AG08396 (cell line): ENCODE data around the gene UBE4B.
"Not testable (repeated sequence)": the region's sequence is repeated elsewhere in the genome, so short reads cannot be mapped to it uniquely, and the experiment has no call there.

Experiments
- DNase-seq: peaks from one replicate; pipeline ENCODE4 v3.0.0; 2012; ENCODE audit warnings: low spot score, mixed read lengths

UBE4B gene

DNA sequence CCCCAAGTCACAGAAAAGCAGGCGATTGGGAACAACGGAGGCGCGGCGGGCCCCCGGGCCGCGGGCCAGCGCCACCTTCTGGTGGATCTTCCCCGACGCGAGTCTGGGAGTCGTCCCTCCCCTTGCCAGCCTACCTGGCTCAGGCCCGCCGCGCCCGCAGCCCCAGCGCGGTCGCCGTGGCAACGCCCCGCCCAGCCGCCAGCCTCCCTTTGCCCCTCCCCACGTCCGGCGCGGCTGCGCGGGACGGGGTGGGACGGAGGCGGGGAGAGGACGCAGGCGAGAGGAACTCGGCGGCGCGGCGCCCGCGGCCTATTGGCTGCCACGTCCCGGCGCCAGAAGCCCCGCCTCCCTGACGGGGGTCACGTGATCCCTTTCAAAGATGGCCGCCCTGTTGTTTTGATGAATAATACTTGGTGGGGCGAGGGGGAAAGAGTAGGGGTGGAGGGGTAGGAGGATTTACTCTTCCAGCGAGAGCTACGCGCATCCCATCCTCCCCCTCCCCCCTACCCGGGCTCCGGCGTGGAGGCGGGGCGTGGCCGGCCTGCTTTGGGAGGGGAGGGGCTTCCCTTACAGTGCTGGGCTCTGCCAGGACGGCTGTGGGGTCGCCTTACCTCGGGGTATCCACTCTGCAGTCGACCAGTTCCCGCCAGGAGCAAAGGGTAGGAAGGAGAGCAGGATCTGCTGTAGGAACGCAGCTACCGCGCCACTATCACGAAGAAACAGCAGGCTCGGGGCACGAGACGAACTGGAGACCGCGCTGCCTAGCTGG, at the start of gene UBE4B:
Gene UBE4B (plus strand): TSS at position 369 of the 769 bp plus-strand sequence. CDS start 713 bp downstream, outside the sequence.
- DNase-seq, result peak; percentile 99

DNA sequence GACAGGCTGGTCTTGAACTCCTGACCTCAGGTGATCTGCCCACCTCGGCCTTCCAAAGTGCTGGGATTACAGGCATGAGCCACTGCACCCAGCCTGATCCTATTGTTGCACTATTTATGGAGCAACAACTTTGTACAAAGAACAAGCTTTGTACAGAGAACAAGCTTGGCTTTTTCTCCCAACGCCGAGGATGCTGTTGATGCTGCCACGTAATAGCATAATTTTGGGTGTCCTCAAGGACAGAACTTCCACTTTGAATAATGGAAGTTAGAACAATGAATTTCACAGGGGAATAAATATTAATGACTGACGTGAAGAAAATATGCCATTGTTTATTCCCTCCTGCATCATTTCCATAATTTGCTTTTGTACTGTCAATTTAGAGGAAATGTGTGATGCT, 48.5 kb upstream of the UBE4B start:
- DNase-seq, result no peak

- no peak for DNase-seq
Observed at GRCh38 chr1:9985001-9985400, 47.8 kb upstream of the UBE4B start.

DNA sequence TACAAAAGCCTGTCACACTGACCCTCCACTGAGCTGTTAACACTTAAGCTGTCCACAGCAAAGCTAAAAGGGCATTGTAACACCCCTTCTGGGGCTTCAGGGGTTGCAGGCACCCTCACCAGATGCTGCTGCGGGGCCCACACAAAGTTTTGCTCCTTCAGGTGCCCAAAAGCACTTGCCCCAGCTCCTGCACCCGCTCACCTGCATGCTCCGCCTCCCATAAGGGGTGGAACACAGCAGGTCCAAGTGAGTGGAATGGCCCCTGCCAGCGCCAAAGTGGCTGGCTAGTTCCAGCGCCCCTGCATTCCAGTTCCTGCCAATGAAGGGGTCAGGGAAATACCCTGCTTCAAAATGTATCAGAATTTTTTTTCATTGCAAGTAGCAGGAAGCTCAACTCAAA, 43.0 kb upstream of the UBE4B start:
- no peak for DNase-seq

GRCh38 chr1:9990944-9991343, 41.8 kb upstream of the UBE4B start:
- no peak for DNase-seq

DNA sequence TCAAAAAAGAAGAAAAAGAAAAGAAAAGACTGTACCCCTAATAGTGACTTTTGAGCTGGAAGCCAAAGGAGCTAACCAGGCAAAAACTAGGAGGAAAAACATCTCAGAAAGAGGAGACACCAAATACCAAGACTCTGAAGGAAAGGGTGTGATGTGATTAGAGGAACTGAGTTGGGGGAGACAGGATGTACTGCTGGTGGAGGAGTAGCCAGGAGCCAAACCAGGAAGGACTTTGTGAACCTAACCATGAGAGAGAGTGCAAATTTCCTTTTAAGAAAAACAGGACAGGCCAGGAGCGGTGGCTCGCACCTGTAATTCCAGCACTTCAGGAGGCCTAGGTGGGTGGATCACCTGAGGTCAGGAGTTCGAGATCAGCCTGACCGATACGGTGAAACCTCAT, 39.8 kb upstream of the UBE4B start:
- no peak for DNase-seq

- no peak for DNase-seq
Observed at GRCh38 chr1:9993561-9994075, 39.1 kb upstream of the UBE4B start.

GRCh38 chr1:9996624-9997582, 35.9 kb upstream of the UBE4B start, which contains the start of gene RBP7:
TSS of gene RBP7 (plus strand) at chr1:9997228. CDS start at chr1:9997259, 31 bp downstream.
- peak; percentile 32 for DNase-seq

- no peak for DNase-seq
Observed at GRCh38 chr1:10001016-10001665, 31.6 kb upstream of the UBE4B start.

- not testable (repeated sequence) for DNase-seq
Observed at GRCh38 chr1:10005248-10005647, 27.5 kb upstream of the UBE4B start.

DNA sequence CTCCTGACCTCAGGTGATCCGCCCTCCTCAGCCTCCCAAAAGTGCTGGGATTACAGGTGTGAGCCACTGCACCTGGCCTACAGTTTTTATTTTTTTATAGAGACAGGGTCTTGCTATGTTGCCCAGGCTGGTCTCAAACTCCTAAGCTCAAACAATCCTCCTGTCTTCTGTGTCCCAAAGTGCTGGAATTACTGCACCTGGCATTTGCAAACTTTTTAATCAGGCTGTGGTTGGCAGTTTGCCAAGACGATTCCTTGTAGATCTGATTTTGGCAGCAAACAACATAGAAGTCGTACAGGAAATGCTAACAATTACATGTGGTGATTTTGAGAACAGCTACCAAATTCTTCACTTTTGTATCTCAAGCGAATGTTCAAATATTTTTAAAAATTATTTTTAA, 25.6 kb upstream of the UBE4B start:
- DNase-seq, result no peak

- DNase-seq, result no peak
Observed at GRCh38 chr1:10014016-10014415, 18.7 kb upstream of the UBE4B start.

GRCh38 chr1:10019561-10019960, 13.2 kb upstream of the UBE4B start:
- no peak for DNase-seq

- no peak for DNase-seq
Observed at GRCh38 chr1:10020086-10020485, 12.7 kb upstream of the UBE4B start.

GRCh38 chr1:10020678-10021077, 12.1 kb upstream of the UBE4B start:
- DNase-seq, result peak; percentile 20

GRCh38 chr1:10021992-10022391, 10.8 kb upstream of the UBE4B start:
- not testable (repeated sequence) for DNase-seq

DNA sequence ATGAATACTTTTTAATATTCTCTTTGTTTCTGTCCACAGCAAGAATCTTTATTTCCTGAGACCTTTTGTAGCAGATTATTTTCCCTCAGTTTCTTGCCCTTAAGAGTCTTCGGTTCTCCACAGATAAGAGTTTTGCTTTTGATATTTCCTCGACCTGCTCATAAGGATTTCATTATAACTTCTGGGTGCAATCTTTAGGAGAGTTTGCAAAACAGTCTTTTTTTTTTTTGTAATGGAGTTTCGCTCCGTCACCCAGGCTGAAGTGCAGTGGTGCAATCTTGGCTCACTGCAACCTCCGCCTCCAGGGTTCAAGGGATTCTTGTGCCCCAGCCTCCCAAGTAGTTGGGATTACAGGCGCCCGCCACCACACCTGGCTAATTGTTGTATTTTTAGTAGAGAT, 10.1 kb upstream of the UBE4B start:
- no peak for DNase-seq

- DNase-seq, result no peak
Observed at GRCh38 chr1:10025354-10025753, 7.4 kb upstream of the UBE4B start.

- no peak for DNase-seq
Observed at GRCh38 chr1:10027027-10027426, 5.7 kb upstream of the UBE4B start.

GRCh38 chr1:10028956-10029500, 3.7 kb upstream of the UBE4B start:
- DNase-seq, result not testable (repeated sequence)

GRCh38 chr1:10031461-10031860, 1.3 kb upstream of the UBE4B start:
- peak; percentile 68 for DNase-seq

- DNase-seq, result no peak
Observed at GRCh38 chr1:10033359-10033845, 644 bp downstream of the UBE4B start.
